Natural killer cell (primary cell): ENCODE measurements around the gene KCNS1. TPM values are rescaled to one million over a fixed set of nuclear protein-coding genes. Genes with fewer than 3 reads are reported as not detected.

ENCODE experiments used
- ATAC-seq, 3 donors: fragments of 150-1000 bp in 2 of 3; fragments of 200-7000 bp in 1 of 3; cut with Tn5 transposase; 1 replicate in 1 of 3; 2 replicates in 2 of 3; pipeline ENCODE4 v1.10.0; 2021; ENCODE audit warnings: mild to moderate bottlenecking in 2 of 3, moderate library complexity in 2 of 3
- DNase-seq, 2 donors: peaks; one replicate each; pipeline versions ENCODE4 v3.0.0 to v3.0.0-alpha.2; 2013 to 2021; ENCODE audit warnings: mixed read lengths in 1 of 2
- H3K27ac ChIP-seq: one replicate; pipeline ENCODE4 v1.5.1; 2013; ENCODE audit warnings: mild to moderate bottlenecking, low read length
- H3K27me3 ChIP-seq: one replicate; pipeline ENCODE4 v1.6.1; 2013; ENCODE audit warnings: low read length; ENCODE audit not compliant: control insufficient read depth, insufficient read depth
- H3K36me3 ChIP-seq: one replicate; pipeline ENCODE4 v1.6.1; 2013; ENCODE audit warnings: low read length; ENCODE audit not compliant: control insufficient read depth, insufficient read depth
- H3K4me1 ChIP-seq: one replicate; pipeline ENCODE4 v1.6.1; 2013; ENCODE audit warnings: low read length; ENCODE audit not compliant: control insufficient read depth, insufficient read depth
- H3K4me3 ChIP-seq: one replicate; pipeline ENCODE4 v1.5.1; 2013; ENCODE audit warnings: low read length
- H3K9me3 ChIP-seq: one replicate; pipeline ENCODE4 v1.6.1; 2013; ENCODE audit warnings: low read length; ENCODE audit not compliant: control insufficient read depth, insufficient read depth
- H3K27ac Mint-ChIP-seq, 2 donors: one replicate each; pipeline ENCODE4 v1.8.0; 2022; ENCODE audit warnings: mild to moderate bottlenecking in 2 of 2, mixed read lengths in 2 of 2, moderate library complexity in 1 of 2
- H3K27me3 Mint-ChIP-seq, 2 donors: one replicate each; pipeline ENCODE4 v1.8.0; 2022; ENCODE audit warnings: low read depth in 2 of 2, mixed read lengths in 2 of 2
- H3K36me3 Mint-ChIP-seq: one replicate; pipeline ENCODE4 v1.8.0; 2022; ENCODE audit warnings: mixed read lengths
- H3K4me1 Mint-ChIP-seq, 2 donors: one replicate each; pipeline ENCODE4 v1.8.0; 2022; ENCODE audit warnings: mixed read lengths in 2 of 2
- H3K4me3 Mint-ChIP-seq: one replicate; pipeline ENCODE4 v1.8.0; 2022; ENCODE audit warnings: mild to moderate bottlenecking, moderate library complexity, mixed read lengths
- H3K9me3 Mint-ChIP-seq, 2 donors: one replicate each; pipeline ENCODE4 v1.8.0; 2022; ENCODE audit warnings: mixed read lengths in 2 of 2
- WGBS: methylation state at CpG from one replicate; pipeline ENCODE4 v1.1.7; 2013; ENCODE audit warnings: missing lambda C conversion rate; ENCODE audit not compliant: insufficient coverage; 5-methylcytosine and 5-hydroxymethylcytosine counted together
- intact Hi-C: fragments of 100-400 bp; cut with micrococcal nuclease; formaldehyde crosslinking; loops from one replicate; pipeline ENCODE4 v1.14.2; 2022
- total RNA-seq, 4 donors: library from RNA; stranded (reverse); fragments of 120-200 nt in 1 of 4; gene quantifications; one replicate each; pipeline versions ENCODE4 v1.2.3 to v1.2.4, GENCODE V29; 2013 to 2022
- TF ChIP-seq, protein P1 (sequence below): fragments of 200-600 bp; IDR thresholded peaks from one replicate; pipeline ENCODE4 v1.8.0; 2022; ENCODE audit warnings: antibody characterized with exemption

The KCNS1 gene
- total RNA-seq, 3 donors from 2014 or later (not counting 1 experiment from before 2014, with no cell fraction given), result not detected

DNA sequence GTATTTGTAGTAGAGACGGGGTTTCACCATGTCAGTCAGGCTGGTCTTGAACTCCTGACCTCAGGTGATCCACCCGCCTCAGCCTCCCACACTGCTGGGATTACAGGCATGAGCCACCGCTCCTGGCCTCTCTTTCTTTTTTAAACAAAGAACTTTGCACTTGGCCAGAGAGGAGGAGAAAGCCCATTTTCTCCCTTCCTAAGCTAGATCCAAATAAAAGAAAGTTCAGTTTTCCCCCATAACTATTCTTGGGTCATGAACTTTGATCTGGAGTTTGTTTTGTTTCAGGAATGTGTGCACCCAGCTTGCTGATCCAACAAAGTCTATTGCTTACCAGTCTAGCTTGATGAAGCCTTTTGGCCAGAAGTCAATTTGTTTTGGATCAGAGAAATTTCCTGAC lies 23.4 kb downstream of the KCNS1 start:
- H3K4me3 ChIP-seq, result no peak overlapping the region
- Mint-ChIP-seq H3K4me3 (no peak overlapping the region), H3K27ac (peak overlapping the region; percentile 38), H3K9me3 (no peaks in the 10 kb centered on the region), H3K4me1 (peaks cover 15 to 39% of the 10 kb centered on the region in 2 donors), H3K36me3 (peaks cover 45% of the 10 kb centered on the region), H3K27me3 (no peaks in the 10 kb centered on the region)
- TF ChIP-seq, protein P1, sequence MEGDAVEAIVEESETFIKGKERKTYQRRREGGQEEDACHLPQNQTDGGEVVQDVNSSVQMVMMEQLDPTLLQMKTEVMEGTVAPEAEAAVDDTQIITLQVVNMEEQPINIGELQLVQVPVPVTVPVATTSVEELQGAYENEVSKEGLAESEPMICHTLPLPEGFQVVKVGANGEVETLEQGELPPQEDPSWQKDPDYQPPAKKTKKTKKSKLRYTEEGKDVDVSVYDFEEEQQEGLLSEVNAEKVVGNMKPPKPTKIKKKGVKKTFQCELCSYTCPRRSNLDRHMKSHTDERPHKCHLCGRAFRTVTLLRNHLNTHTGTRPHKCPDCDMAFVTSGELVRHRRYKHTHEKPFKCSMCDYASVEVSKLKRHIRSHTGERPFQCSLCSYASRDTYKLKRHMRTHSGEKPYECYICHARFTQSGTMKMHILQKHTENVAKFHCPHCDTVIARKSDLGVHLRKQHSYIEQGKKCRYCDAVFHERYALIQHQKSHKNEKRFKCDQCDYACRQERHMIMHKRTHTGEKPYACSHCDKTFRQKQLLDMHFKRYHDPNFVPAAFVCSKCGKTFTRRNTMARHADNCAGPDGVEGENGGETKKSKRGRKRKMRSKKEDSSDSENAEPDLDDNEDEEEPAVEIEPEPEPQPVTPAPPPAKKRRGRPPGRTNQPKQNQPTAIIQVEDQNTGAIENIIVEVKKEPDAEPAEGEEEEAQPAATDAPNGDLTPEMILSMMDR, result no peak
- DNase-seq (no peak), ATAC-seq (no peak)
- peaks cover 7% of the 10 kb centered on the region for H3K4me1 ChIP-seq
- 93% methylated on average over 3 of the region's 3 CpGs for WGBS
- no peaks in the 10 kb centered on the region for H3K9me3 ChIP-seq
- H3K27me3 ChIP-seq, result no peaks in the 10 kb centered on the region
- H3K36me3 ChIP-seq, result peaks cover 87% of the 10 kb centered on the region
- intact Hi-C loops, result loop anchor here (5.0 kb wide), 1 partner anchor 35 kb away; no protein-coding TSS in a partner anchor
- H3K27ac ChIP-seq, result no peak overlapping the region

DNA sequence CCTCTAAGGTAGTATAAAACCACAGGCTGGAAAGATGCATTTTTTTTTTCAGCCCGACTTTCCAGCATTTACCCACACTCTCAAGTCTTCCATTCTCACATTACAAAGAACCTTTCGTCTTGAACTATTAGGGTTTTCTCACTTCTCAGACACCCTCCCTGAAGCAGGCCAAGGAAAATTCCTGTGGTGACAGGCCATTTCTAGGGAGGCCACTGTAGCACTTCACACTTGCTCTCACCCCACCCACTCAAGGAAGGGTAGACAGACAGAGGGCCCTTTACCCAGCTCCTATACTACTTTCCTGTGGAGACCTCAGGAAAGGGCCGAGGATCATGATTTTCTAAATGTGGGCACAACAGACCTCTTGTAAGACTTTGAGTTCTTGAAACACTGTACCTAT lies 27.7 kb downstream of the KCNS1 start:
- Mint-ChIP-seq H3K4me1 (peaks cover 55 to 59% of the 10 kb centered on the region in 2 donors), H3K27me3 (no peaks in the 10 kb centered on the region), H3K36me3 (peaks cover 27% of the 10 kb centered on the region), H3K4me3 (peak overlapping the region; percentile 2), H3K9me3 (no peaks in the 10 kb centered on the region), H3K27ac (peak overlapping the region; percentile 67 to 84)
- TF ChIP-seq, protein P1, result no peak
- Histone ChIP-seq H3K27me3 (no peaks in the 10 kb centered on the region), H3K9me3 (no peaks in the 10 kb centered on the region), H3K4me1 (peaks cover 13% of the 10 kb centered on the region), H3K36me3 (peaks cover 68% of the 10 kb centered on the region), H3K27ac (no peak overlapping the region), H3K4me3 (no peak overlapping the region)
- WGBS, result 55% methylated on average over 3 of the region's 3 CpGs
- intact Hi-C loops, result no loop called here
- no peak for DNase-seq
- ATAC-seq, result peak in 1 of 3 donors; percentile 42

DNA sequence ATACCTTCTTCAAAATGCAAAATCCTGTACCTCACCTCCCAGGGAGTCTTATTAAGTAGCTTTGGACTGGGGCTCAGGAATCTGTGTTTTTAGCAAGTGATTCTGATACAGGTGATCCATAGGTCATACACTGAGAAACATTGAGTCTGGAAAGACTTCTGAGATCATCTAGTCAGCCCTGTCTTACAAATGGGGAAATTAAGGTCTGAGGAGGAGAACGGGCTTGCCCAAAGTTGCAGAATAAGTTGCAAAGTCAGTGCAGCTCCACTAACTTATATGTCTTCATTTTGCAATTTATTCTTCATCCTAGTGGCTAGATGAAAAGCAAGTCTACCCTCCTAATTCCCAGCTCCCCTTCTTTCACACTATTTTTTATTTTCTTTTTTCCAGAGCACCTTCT lies 28.9 kb downstream of the KCNS1 start:
- no peak for DNase-seq

More for the DNA sequence above, 28.9 kb downstream of the KCNS1 start:
- Mint-ChIP-seq H3K9me3 (no peaks in the 10 kb centered on the region), H3K27ac (peak overlapping the region; percentile 67 to 84), H3K4me3 (no peak overlapping the region), H3K4me1 (peaks cover 64 to 71% of the 10 kb centered on the region in 2 donors), H3K36me3 (peaks cover 24% of the 10 kb centered on the region), H3K27me3 (no peaks in the 10 kb centered on the region)
- Histone ChIP-seq H3K36me3 (peaks cover 67% of the 10 kb centered on the region), H3K4me3 (no peak overlapping the region), H3K4me1 (peaks cover 13% of the 10 kb centered on the region), H3K9me3 (no peaks in the 10 kb centered on the region), H3K27ac (no peak overlapping the region), H3K27me3 (no peaks in the 10 kb centered on the region)
- 100% methylated on average over 1 of the region's 1 CpG for WGBS
- intact Hi-C loops, result no loop called here
- TF ChIP-seq, protein P1, result no peak
- no peak for ATAC-seq
